Kidney epithelial cell (primary cell): Measurements from ENCODE around the gene THSD7B. TPM values are rescaled to one million over a fixed set of nuclear protein-coding genes. Genes with fewer than 3 reads are reported as not detected.

Experiments used
- DNase-seq: peaks from one replicate; pipeline ENCODE4 v3.0.0-alpha.2; 2010; ENCODE audit warnings: low read depth
- H3K27me3 ChIP-seq: 2 replicates; pipeline ENCODE4 v1.6.0; 2011; ENCODE audit warnings: low read length; ENCODE audit not compliant: control insufficient read depth, insufficient read depth
- H3K36me3 ChIP-seq: 2 replicates; pipeline ENCODE4 v1.5.1; 2011; ENCODE audit warnings: low read length; ENCODE audit not compliant: control insufficient read depth, insufficient read depth
- H3K4me3 ChIP-seq: 2 replicates; pipeline ENCODE4 v1.5.1; 2011; ENCODE audit warnings: low read depth, mild to moderate bottlenecking, control low read depth, low read length
- total RNA-seq: library from RNA; depleted of rRNA; stranded (reverse); fragments of >200 nt; gene quantifications from 2 replicates; pipeline ENCODE4 v1.2.3, GENCODE V29; 2015
- TF ChIP-seq, protein P1 (sequence below): IDR thresholded peaks from 2 replicates; pipeline ENCODE4 v1.5.1; 2011; ENCODE audit warnings: mild to moderate bottlenecking, moderate library complexity, low read length, control low read depth, inconsistent platforms; ENCODE audit not compliant: insufficient read depth, poor library complexity, severe bottlenecking

THSD7B gene
- total RNA-seq, 1 donor from 2014 or later: 0.04 TPM

DNA sequence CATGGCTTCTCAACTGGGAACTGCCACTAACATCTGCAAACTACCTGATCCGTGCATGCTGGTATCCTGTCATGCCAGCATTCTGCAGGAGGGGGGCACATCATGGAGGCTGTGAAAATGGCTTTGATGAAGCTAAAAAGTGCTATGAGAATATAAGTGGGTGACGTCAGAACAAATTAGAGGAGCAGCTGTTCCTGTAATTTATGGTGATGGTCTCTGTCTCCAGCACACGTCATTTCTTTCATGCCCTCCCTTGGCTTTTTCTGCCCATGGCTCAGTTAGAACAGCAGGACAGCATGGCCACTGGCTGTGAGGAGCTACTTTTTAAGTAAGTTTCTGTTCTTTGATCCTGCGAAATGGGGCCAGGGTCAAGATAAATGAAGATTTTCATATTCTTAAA lies 466.3 kb downstream of the THSD7B start:
- TF ChIP-seq, protein P1, sequence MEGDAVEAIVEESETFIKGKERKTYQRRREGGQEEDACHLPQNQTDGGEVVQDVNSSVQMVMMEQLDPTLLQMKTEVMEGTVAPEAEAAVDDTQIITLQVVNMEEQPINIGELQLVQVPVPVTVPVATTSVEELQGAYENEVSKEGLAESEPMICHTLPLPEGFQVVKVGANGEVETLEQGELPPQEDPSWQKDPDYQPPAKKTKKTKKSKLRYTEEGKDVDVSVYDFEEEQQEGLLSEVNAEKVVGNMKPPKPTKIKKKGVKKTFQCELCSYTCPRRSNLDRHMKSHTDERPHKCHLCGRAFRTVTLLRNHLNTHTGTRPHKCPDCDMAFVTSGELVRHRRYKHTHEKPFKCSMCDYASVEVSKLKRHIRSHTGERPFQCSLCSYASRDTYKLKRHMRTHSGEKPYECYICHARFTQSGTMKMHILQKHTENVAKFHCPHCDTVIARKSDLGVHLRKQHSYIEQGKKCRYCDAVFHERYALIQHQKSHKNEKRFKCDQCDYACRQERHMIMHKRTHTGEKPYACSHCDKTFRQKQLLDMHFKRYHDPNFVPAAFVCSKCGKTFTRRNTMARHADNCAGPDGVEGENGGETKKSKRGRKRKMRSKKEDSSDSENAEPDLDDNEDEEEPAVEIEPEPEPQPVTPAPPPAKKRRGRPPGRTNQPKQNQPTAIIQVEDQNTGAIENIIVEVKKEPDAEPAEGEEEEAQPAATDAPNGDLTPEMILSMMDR: no peak
- Histone ChIP-seq H3K4me3 (no peak overlapping the region), H3K36me3 (no peaks in the 10 kb centered on the region), H3K27me3 (no peaks in the 10 kb centered on the region)
- DNase-seq: no peak

DNA sequence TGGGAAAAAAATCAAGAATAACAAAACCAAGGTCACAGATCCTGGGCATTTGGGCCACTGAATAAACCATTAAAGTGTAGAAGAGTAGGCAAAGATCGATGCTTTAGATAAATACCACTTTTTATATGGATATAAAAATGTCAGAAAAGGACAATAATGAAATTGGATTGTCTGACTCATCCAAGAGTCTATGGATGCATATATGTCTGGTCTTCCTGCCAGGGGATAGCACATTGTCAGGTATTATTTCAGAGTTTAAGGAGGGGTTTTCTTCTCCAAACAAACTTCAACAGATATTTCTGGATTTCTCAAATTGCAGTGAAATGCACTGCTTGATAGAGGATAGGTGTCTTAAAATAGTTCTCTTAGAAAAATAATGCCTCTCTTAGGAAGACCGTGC lies 466.7 kb downstream of the THSD7B start:
- no peaks in the 10 kb centered on the region for H3K27me3 ChIP-seq
- H3K36me3 ChIP-seq: no peaks in the 10 kb centered on the region
- DNase-seq: no peak
- TF ChIP-seq, protein P1: no peak
- no peak overlapping the region for H3K4me3 ChIP-seq

DNA sequence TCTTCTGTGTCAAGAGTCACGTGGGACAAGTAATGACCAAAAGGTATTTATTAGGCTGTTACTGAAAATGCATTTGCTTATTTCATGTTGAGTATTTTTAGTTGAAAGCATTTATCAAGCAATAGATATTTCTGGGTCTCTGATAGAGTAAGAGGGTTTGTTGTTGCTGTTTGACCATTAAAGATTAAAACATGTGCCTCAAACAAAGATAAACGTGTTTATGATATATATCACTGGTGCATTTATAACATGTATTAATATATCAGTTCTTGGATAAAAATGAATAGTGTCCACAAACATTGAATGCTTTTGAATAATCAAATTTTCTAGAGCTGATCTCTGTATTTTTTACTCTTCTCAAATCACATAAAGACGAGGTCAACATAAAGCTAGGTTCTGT lies 467.7 kb downstream of the THSD7B start:
- Histone ChIP-seq H3K36me3 (no peaks in the 10 kb centered on the region), H3K4me3 (no peak overlapping the region), H3K27me3 (no peaks in the 10 kb centered on the region)
- no peak for DNase-seq
- TF ChIP-seq, protein P1: no peak

DNA sequence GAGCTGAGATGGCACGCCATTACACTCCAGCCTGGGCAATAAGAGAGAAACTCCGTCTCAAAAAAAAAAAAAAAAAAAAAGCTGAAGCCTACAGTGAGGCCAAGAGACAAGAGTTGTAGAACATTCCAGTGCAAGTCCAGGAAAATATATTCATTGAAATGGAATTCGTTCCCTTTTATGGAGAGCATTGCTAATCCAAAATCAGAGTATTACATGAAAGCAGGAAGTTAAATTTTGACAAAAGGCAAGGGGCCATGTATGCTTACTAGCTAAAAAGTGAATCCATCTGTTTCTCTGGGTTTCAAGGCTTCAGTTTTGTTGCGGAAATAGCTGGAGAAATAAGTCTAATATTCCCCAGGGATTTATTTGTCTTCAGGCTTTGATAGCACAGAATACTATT lies 471.7 kb downstream of the THSD7B start:
- Histone ChIP-seq H3K27me3 (no peaks in the 10 kb centered on the region), H3K4me3 (no peak overlapping the region), H3K36me3 (no peaks in the 10 kb centered on the region)
- TF ChIP-seq, protein P1: no peak
- DNase-seq: no peak

DNA sequence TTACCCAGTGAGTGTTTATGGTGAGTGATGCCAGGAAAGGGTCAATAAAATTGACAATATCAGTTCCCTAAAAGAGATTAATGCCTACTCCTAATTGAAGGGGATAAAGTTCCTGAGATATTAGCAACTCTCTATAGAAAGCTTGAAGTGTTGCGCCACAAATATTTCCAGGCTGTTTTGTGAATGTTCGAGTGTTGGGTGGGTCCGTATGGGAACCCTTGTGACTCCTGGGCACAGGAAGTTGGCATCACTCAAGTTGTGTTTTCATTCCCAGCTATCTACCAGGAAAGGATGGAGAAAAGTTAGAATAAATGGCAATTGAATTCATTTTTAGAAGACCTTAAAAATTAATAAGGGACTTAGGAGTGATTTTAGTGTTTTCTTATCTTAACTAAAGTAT lies 472.7 kb downstream of the THSD7B start:
- no peak overlapping the region for H3K4me3 ChIP-seq
- TF ChIP-seq, protein P1: no peak
- DNase-seq: no peak
- H3K27me3 ChIP-seq: no peaks in the 10 kb centered on the region
- no peaks in the 10 kb centered on the region for H3K36me3 ChIP-seq

DNA sequence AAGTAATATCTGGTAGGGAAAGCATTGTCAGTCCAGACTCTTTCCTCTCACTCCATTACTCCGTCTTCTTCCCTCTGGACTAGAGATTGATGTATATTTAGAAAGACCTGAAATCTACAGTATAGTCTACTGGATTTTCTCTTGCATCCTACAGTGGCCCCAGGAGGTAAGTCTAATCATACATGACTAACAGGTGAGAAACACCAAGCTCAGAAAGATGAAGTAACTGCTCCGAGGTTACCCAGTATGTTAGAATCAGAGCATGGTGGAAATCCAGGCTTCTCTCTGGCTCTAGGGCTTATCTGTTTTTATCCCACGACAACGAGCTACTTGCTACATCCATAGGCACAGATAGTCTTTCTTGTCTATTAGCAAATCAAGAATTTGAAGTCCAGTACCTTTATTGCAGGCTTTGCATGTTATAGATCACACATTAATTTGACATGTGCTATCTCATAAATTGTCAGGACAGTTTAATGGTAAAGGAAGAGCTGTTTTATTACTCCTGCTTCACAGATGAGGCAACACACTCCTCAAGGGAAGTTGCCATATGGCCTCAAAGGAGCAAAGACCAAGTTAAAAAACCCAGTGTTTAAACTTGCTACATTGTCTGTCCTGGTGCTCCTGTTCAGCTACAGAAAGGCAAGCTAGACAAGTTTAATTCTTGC lies 484.3 kb downstream of the THSD7B start:
- TF ChIP-seq, protein P1: no peak
- Histone ChIP-seq H3K27me3 (no peaks in the 10 kb centered on the region), H3K4me3 (no peak overlapping the region), H3K36me3 (no peaks in the 10 kb centered on the region)
- DNase-seq: no peak
